ENCODE measurements around the gene CD22. TPM values are rescaled to one million over a fixed set of nuclear protein-coding genes. Genes with fewer than 3 reads are reported as not detected.

CD22 gene
- total and polyA plus RNA-seq, 2 of the 8 experiments (the other 6 are each of a cell fraction or from before 2014, with no cell fraction given), result 0.06 to 0.60 TPM

- TF ChIP-seq CTCF (IDR thresholded peaks at IDR 0.05; ENCODE audit: control extremely low read depth in 1 of 3, insufficient read depth in 1 of 3, low read depth in 1 of 3, low read length in 3 of 3) (no peak), EP300 (IDR thresholded peaks at IDR 0.05; ENCODE audit: borderline replicate concordance in 1 of 2, low read depth in 2 of 2, low read length in 2 of 2) (no peak), KDM5A (IDR thresholded peaks at IDR 0.05; ENCODE audit: low read length) (no peak), JUN (IDR thresholded peaks at IDR 0.05; ENCODE audit: low read depth, low read length) (no peak), TEAD4 (IDR thresholded peaks at IDR 0.05; ENCODE audit: low read depth, low read length) (no peak), CHD7 (IDR thresholded peaks at IDR 0.05; ENCODE audit: insufficient replicate concordance, low read length) (no peak), POLR2AphosphoS5 (IDR thresholded peaks at IDR 0.05; ENCODE audit: low read depth, low read length) (no peak), KDM1A (IDR thresholded peaks at IDR 0.05; ENCODE audit: borderline replicate concordance, low read length) (no peak)
Measured at GRCh38 chr19:35317464-35318043, 11.4 kb upstream of the CD22 start (continued).

Measured in H1 (cell line).